Astrocyte of the cerebellum (primary cell): ENCODE measurements around the gene PRKCA.

ENCODE experiments used
- DNase-seq: peaks from one replicate; pipeline ENCODE4 v3.0.0-alpha.2; 2011; ENCODE audit warnings: low read depth
- H3K4me3 ChIP-seq: 2 replicates; pipeline ENCODE4 v1.5.1; 2011; ENCODE audit warnings: mild to moderate bottlenecking, low read depth, low read length, moderate library complexity
- CTCF ChIP-seq: IDR thresholded peaks from 2 replicates; pipeline ENCODE4 v1.5.1; 2012; ENCODE audit warnings: low read length, low read depth, moderate library complexity, mild to moderate bottlenecking; ENCODE audit errors: missing control alignments
- in situ Hi-C: cut with HindIII; loops from 2 replicates; pipeline ENCODE4 v1.10.0; 2017; ENCODE audit warnings: low sequenced_read_pairs

PRKCA gene

GRCh38 chr17:66523378-66524200, 221.2 kb downstream of the PRKCA start:
- no peak for DNase-seq
- no peak for TF ChIP-seq CTCF
- H3K4me3 ChIP-seq, result no peak overlapping the region
- in situ Hi-C loops, result no loop called here

GRCh38 chr17:66524877-66525276, 222.5 kb downstream of the PRKCA start:
- TF ChIP-seq CTCF, result no peak
- no peak overlapping the region for H3K4me3 ChIP-seq
- DNase-seq, result no peak
- in situ Hi-C loops, result no loop called here

DNA sequence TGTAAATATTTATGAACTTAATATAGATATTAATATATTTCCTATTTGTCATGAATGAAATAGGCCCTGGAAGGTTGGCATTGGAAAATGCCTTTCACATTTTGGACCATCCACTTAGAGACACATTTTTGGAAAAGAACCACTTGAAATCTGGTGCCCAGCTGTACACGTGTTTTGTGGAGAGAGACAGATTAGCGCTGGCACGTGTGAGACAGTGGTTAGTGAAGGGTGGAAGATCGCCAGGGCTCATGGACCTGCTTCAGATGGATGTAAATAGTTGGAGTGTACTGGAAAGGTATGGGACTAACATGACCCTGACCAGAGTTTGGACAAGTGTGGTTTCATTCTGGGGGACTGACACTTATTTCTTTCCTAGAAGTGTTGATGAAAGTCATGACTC, 222.9 kb downstream of the PRKCA start:
- H3K4me3 ChIP-seq, result no peak overlapping the region
- in situ Hi-C loops, result no loop called here
- no peak for DNase-seq
- no peak for TF ChIP-seq CTCF

- in situ Hi-C loops, result no loop called here
- DNase-seq, result no peak
- TF ChIP-seq CTCF, result no peak
- no peak overlapping the region for H3K4me3 ChIP-seq
Measured at GRCh38 chr17:66526827-66527226, 224.4 kb downstream of the PRKCA start.

DNA sequence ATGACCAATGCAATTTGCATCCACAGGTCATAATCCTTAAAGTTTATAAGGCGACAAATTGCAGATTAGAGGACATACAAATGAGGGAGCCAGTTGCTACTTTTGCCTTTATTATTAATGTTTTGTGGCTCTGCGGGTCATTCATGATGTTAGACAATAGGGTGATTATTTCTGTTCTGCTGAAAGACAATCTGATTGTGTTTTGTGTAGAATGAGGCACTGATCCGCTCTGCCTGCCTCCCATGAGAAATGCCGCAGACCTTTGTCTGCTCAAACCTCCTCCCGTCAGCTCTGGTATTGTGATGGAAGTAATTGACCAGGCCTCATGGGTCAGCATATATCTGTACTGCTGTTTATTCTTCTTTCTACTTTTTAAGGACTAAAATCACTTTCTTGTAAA, 224.9 kb downstream of the PRKCA start:
- TF ChIP-seq CTCF, result no peak
- H3K4me3 ChIP-seq, result no peak overlapping the region
- in situ Hi-C loops, result no loop called here
- DNase-seq, result no peak

DNA sequence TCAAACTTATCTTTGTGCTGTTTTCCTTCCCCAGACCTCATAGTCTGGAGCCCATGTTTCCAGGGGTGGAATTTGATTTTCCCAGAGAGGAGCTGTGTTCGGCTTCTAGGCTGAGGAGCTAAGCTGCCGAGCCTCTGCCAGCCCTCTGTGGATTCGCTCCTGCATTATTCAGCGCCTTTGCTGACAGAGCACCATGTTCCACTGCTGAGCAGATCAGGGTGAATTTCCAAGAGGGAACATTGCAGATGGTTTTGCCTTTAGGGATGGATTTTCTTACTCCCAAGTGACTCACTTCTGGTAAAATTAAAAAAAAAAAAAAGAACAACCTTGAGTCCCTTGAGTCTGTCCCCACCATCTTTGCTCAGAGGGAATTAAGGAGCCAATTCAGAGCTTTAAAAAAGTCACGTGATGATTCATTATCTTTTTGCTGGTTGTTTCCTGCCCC, 229.5 kb downstream of the PRKCA start:
- DNase-seq, result no peak
- in situ Hi-C loops, result no loop called here
- no peak for TF ChIP-seq CTCF

More for the DNA sequence above, 229.5 kb downstream of the PRKCA start:
- H3K4me3 ChIP-seq, result no peak overlapping the region
